HFFc6 (cell line): ENCODE results near the gene FAM229A. TPM values are rescaled to one million over a fixed set of nuclear protein-coding genes. Genes with fewer than 3 reads are reported as not detected.

ENCODE experiments used
- DNase-seq: peaks from one replicate; pipeline ENCODE4 v3.0.0-alpha.2; 2018
- H3K27ac Mint-ChIP-seq: 2 replicates; pipeline ENCODE4 v1.8.0; 2020; ENCODE audit warnings: mild to moderate bottlenecking, mixed read lengths
- H3K27me3 Mint-ChIP-seq: 2 replicates; pipeline ENCODE4 v1.8.0; 2021; ENCODE audit warnings: mild to moderate bottlenecking, moderate library complexity, mixed read lengths; ENCODE audit not compliant: insufficient read depth
- H3K36me3 Mint-ChIP-seq: 2 replicates; pipeline ENCODE4 v1.8.0; 2021; ENCODE audit warnings: low read depth, mixed read lengths
- H3K4me1 Mint-ChIP-seq: 2 replicates; pipeline ENCODE4 v1.8.0; 2020; ENCODE audit warnings: low read depth, mixed read lengths
- H3K4me3 Mint-ChIP-seq: 2 replicates; pipeline ENCODE4 v1.8.0; 2020; ENCODE audit warnings: mild to moderate bottlenecking, moderate library complexity, mixed read lengths
- H3K9me3 Mint-ChIP-seq: 2 replicates; pipeline ENCODE4 v1.8.0; 2020; ENCODE audit warnings: mild to moderate bottlenecking, mixed read lengths
- CTCF ChIP-seq: fragments of 200-600 bp; sonication (generic); IDR thresholded peaks from 2 replicates; pipeline ENCODE4 v1.5.0; 2021; ENCODE audit warnings: antibody characterized with exemption, mild to moderate bottlenecking
- total RNA-seq, 6 experiments: library from RNA; stranded (reverse); fragmentation: NEBNext Ultra II Directional; extraction: Animal tissue kit (Norgen Biotek cat#: 25700); gene quantifications; 2 replicates in 1 of 6; 3 replicates in 5 of 6; pipeline ENCODE4 v1.2.3, GENCODE V29; 2021

FAM229A gene
- total RNA-seq, 6 experiments from 2014 or later: 1.1 to 3.0 (median 1.7) TPM

- peak overlapping the region; percentile 85 for H3K27ac Mint-ChIP-seq
- H3K4me3 Mint-ChIP-seq: peak overlapping the region; percentile 87
- H3K27me3 Mint-ChIP-seq: peaks cover 4% of the 10 kb centered on the region; the same call in 1 of the 2 replicates
- no peaks in the 10 kb centered on the region for H3K9me3 Mint-ChIP-seq
- H3K36me3 Mint-ChIP-seq: 0 out of 2 replicates have a peak, but pooled peaks cover 5% of the 10 kb centered on the region
- H3K4me1 Mint-ChIP-seq: peaks cover 56% of the 10 kb centered on the region
- peak; percentile 76 for DNase-seq
- no peak; the same call in 1 of the 2 replicates for TF ChIP-seq CTCF
These were observed 10.7 kb downstream of the FAM229A start for GRCh38 chr1:32351399-32352238.

- Mint-ChIP-seq H3K9me3 (no peaks in the 10 kb centered on the region), H3K4me3 (peak overlapping the region; percentile 87), H3K27me3 (peaks cover 4% of the 10 kb centered on the region; the same call in 1 of the 2 replicates), H3K27ac (peak overlapping the region; percentile 85), H3K4me1 (peaks cover 56% of the 10 kb centered on the region), H3K36me3 (0 out of 2 replicates have a peak, but pooled peaks cover 5% of the 10 kb centered on the region)
- no peak for DNase-seq
- TF ChIP-seq CTCF: peak; percentile 82
These were observed 11.4 kb downstream of the FAM229A start for GRCh38 chr1:32350785-32351398.

GRCh38 chr1:32349211-32349708 lies 13.0 kb downstream of the FAM229A start:
- Mint-ChIP-seq H3K9me3 (no peaks in the 10 kb centered on the region), H3K27ac (peak overlapping the region; percentile 82), H3K36me3 (no peaks in the 10 kb centered on the region), H3K4me1 (peaks cover 49% of the 10 kb centered on the region), H3K4me3 (peak overlapping the region; percentile 34; the same call in 1 of the 2 replicates), H3K27me3 (peaks cover 4% of the 10 kb centered on the region; the same call in 1 of the 2 replicates)
- DNase-seq: peak; percentile 62
- no peak for TF ChIP-seq CTCF

DNA sequence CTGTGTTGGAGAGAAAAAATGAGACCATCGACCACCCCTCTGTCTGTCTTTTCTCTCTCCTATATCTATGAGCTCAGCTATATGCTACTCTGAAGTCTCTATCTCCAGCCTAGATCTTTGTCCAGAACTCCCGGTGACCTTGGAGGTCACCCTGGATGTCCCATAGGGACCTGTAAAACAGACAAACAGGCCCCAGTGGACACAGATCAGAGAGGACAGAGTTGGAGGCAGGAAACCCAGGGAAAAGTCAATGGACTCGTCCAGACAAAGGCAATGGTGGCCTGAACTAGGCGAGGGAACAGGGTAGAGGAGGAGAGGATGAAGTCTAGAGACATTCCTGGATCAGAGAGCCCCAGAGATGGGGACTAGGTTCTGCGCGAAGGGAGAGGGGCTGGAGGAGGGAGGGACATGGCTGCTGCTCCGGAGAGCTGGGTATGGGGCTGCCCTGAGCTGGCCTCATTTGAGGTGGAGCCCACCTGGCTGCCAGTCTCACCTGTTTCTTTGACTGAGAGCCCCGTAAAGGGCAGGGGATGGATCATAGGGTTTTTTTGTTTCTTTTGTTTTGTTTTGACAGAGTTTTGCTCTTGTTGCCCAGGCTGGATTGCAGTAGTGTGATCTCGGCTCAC lies 15.6 kb downstream of the FAM229A start:
- DNase-seq: no peak
- TF ChIP-seq CTCF: no peak
- no peak overlapping the region for H3K4me3 Mint-ChIP-seq

DNA sequence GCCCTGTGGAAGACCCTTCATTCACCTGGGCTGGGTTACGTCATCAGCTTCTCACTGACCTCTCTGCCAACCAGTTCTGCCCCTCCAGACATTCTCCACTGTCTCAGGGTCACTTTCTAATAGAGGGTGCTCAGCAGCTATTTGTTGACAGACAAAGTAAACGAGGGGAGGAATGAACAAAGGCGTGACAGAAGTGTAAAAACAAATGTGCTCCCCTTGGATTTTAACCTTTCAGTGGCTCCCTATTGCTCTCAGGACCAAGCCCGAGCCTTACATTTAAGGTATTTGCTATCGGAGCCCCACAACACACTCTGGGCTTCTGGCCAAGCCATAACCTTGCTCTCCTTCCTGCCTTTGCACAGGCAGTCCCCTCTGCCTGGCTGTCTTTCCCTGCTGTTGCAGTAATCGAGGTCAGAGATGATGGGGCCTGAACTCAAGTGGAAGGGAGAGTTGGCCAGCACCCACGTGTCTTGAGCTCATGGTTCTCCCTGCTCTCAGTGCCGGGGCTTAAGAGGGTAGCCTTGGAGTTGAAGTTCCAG lies 16.9 kb downstream of the FAM229A start:
- TF ChIP-seq CTCF: no peak
- no peak for DNase-seq
- Mint-ChIP-seq H3K36me3 (no peaks in the 10 kb centered on the region), H3K27ac (no peak overlapping the region), H3K9me3 (no peaks in the 10 kb centered on the region), H3K4me1 (peaks cover 20% of the 10 kb centered on the region), H3K27me3 (no peaks in the 10 kb centered on the region; the same call in 1 of the 2 replicates), H3K4me3 (no peak overlapping the region)

More for the DNA sequence above, 15.6 kb downstream of the FAM229A start:
- Mint-ChIP-seq H3K4me1 (peaks cover 26% of the 10 kb centered on the region), H3K27ac (no peak overlapping the region), H3K36me3 (no peaks in the 10 kb centered on the region), H3K27me3 (no peaks in the 10 kb centered on the region; the same call in 1 of the 2 replicates), H3K9me3 (no peaks in the 10 kb centered on the region)
